Lower leg skin (tissue), 3 donors: ENCODE data around the gene DPH6.

Source experiments
- POLR2A ChIP-seq, 2 donors: fragments of 450-650 bp; IDR thresholded peaks; one replicate each; pipeline ENCODE4 v1.6.1; 2016 to 2017; ENCODE audit warnings: antibody characterized with exemption in 2 of 2, mild to moderate bottlenecking in 1 of 2, moderate library complexity in 1 of 2
- TF ChIP-seq, protein P1 (sequence below), 3 donors: fragments of 450-650 bp; IDR thresholded peaks; one replicate each; pipeline ENCODE4 v1.5.1; 2016; ENCODE audit warnings: antibody characterized with exemption in 3 of 3, mild to moderate bottlenecking in 3 of 3, moderate library complexity in 2 of 3

DNA sequence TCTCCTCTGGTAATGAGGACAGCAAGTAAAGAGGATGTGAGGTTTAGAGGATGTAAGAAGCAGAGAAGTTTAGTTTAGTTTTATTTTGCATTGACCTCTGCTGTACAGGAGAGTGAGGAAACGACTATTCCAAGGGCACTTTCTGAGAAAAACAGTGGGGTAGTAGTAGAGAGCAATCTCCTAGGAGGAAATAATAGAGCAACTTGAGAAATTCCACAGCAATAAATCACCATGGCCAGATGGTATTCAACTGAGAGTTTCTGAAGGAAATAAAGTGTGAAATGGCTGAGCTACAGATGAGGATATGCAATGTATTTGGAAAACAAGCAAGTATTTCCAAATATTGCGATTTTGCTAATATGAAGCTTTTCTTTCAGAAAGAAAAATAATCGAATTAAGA lies 118.9 kb downstream of the DPH6 start:
- TF ChIP-seq, protein P1, sequence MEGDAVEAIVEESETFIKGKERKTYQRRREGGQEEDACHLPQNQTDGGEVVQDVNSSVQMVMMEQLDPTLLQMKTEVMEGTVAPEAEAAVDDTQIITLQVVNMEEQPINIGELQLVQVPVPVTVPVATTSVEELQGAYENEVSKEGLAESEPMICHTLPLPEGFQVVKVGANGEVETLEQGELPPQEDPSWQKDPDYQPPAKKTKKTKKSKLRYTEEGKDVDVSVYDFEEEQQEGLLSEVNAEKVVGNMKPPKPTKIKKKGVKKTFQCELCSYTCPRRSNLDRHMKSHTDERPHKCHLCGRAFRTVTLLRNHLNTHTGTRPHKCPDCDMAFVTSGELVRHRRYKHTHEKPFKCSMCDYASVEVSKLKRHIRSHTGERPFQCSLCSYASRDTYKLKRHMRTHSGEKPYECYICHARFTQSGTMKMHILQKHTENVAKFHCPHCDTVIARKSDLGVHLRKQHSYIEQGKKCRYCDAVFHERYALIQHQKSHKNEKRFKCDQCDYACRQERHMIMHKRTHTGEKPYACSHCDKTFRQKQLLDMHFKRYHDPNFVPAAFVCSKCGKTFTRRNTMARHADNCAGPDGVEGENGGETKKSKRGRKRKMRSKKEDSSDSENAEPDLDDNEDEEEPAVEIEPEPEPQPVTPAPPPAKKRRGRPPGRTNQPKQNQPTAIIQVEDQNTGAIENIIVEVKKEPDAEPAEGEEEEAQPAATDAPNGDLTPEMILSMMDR (IDR thresholded peaks at IDR 0.05) = no peak
- no peak for TF ChIP-seq POLR2A (IDR thresholded peaks at IDR 0.05)
